IMR-90 (cell line): ENCODE data around the gene CALY. TPM values are rescaled to one million over a fixed set of nuclear protein-coding genes. Genes with fewer than 3 reads are reported as not detected.
A peak's percentile ranks its signal among the peaks of the same experiment; 100 is the strongest.

Experiments used
- ATAC-seq: fragments of 200-7000 bp; cut with Tn5 transposase; 2 replicates; pipeline ENCODE4 v1.9.1; 2020; ENCODE audit warnings: low read depth, mild to moderate bottlenecking, moderate library complexity
- BruUV-seq: library from RNA; stranded (reverse); fragments of 400-500 nt; replicated peaks from 2 replicates; lab custom pipeline; 2021; lab: Mats Ljungman, UMichigan
- CTCF ChIA-PET: fragments of 300-600 bp; formaldehyde crosslinking; extraction: SDS; loops from one replicate; lab custom pipeline; 2021; ENCODE audit warnings: antibody characterized with exemption; lab: Yijun Ruan, JAX
- POLR2A ChIA-PET: fragments of 300-600 bp; sonication (Branson Sonifier 250); formaldehyde crosslinking; loops from one replicate; lab custom pipeline; 2022; ENCODE audit warnings: antibody characterized with exemption; ENCODE audit not compliant: unreplicated experiment; lab: Charles Lee
- DNase-seq: peaks from one replicate; pipeline ENCODE4 v3.0.0; 2013
- H2AFZ ChIP-seq: replicated peaks from 2 replicates; pipeline ENCODE3; 2013; ENCODE audit warnings: low read length, mild to moderate bottlenecking; ENCODE audit not compliant: poor library complexity
- H2AK5ac ChIP-seq: 2 replicates; pipeline ENCODE4 v1.6.1; 2013; ENCODE audit warnings: low read depth, low read length, inconsistent platforms
- H2AK9ac ChIP-seq: replicated peaks from 2 replicates; pipeline ENCODE3; 2013; ENCODE audit warnings: mild to moderate bottlenecking, low read depth, low read length, moderate library complexity; ENCODE audit not compliant: poor library complexity
- H2BK120ac ChIP-seq: 2 replicates; pipeline ENCODE4 v1.6.1; 2013; ENCODE audit warnings: low read depth, low read length, inconsistent platforms
- H2BK15ac ChIP-seq: 3 replicates; pipeline ENCODE4 v1.6.1; 2013; ENCODE audit warnings: low read depth, low read length, inconsistent platforms
- H2BK20ac ChIP-seq: 2 replicates; pipeline ENCODE4 v1.6.1; 2013; ENCODE audit warnings: low read depth, mild to moderate bottlenecking, inconsistent platforms, low read length, moderate library complexity
- H2BK5ac ChIP-seq: 2 replicates; pipeline ENCODE4 v1.6.1; 2013; ENCODE audit warnings: mild to moderate bottlenecking, low read depth, low read length, inconsistent platforms; ENCODE audit not compliant: poor library complexity, severe bottlenecking
- H3K14ac ChIP-seq: replicated peaks from 2 replicates; pipeline ENCODE4 v1.6.1; 2013; ENCODE audit warnings: low read depth, low read length, inconsistent platforms
- H3K18ac ChIP-seq: 2 replicates; pipeline ENCODE4 v1.6.1; 2013; ENCODE audit warnings: low read depth, low read length, control low read depth
- H3K23ac ChIP-seq: 2 replicates; pipeline ENCODE4 v1.6.1; 2013; ENCODE audit warnings: low read depth, low read length, inconsistent platforms
- H3K27ac ChIP-seq: 2 replicates; pipeline ENCODE4 v1.5.1; 2013; ENCODE audit warnings: mild to moderate bottlenecking, control low read depth, low read length; ENCODE audit not compliant: insufficient read depth
- H3K27me3 ChIP-seq: 2 replicates; pipeline ENCODE4 v1.6.1; 2013; ENCODE audit warnings: low read length; ENCODE audit not compliant: control insufficient read depth, insufficient read depth
- H3K36me3 ChIP-seq: 2 replicates; pipeline ENCODE4 v1.6.1; 2013; ENCODE audit warnings: low read length, mixed read lengths; ENCODE audit not compliant: control insufficient read depth, insufficient read depth
- H3K4ac ChIP-seq: 2 replicates; pipeline ENCODE4 v1.6.1; 2013; ENCODE audit warnings: low read depth, low read length, inconsistent platforms
- H3K4me1 ChIP-seq: 2 replicates; pipeline ENCODE4 v1.6.1; 2013; ENCODE audit warnings: low read length, mixed read lengths; ENCODE audit not compliant: control insufficient read depth, insufficient read depth
- H3K4me2 ChIP-seq: 2 replicates; pipeline ENCODE4 v1.6.1; 2013; ENCODE audit warnings: low read depth, mild to moderate bottlenecking, control low read depth, low read length, moderate library complexity
- H3K4me3 ChIP-seq: 2 replicates; pipeline ENCODE4 v1.5.1; 2013; ENCODE audit warnings: low read depth, mild to moderate bottlenecking, control low read depth, low read length, moderate library complexity; ENCODE audit not compliant: insufficient read depth
- H3K56ac ChIP-seq: 2 replicates; pipeline ENCODE4 v1.6.1; 2013; ENCODE audit warnings: low read length, inconsistent platforms; ENCODE audit not compliant: insufficient read depth; ENCODE audit errors: extremely low read depth
- H3K79me1 ChIP-seq, 2 experiments: 2 replicates each; pipeline ENCODE4 v1.6.1; 2013; ENCODE audit warnings: low read length in 2 of 2, inconsistent platforms in 1 of 2, low read depth in 1 of 2
- H3K9ac ChIP-seq: 2 replicates; pipeline ENCODE4 v1.6.1; 2013; ENCODE audit warnings: low read depth, low read length, control low read depth
- H3K9me1 ChIP-seq: 2 replicates; pipeline ENCODE4 v1.6.1; 2013; ENCODE audit warnings: low read length, inconsistent platforms; ENCODE audit not compliant: insufficient read depth
- H3K9me3 ChIP-seq: 2 replicates; pipeline ENCODE4 v1.6.1; 2013; ENCODE audit warnings: low read length; ENCODE audit not compliant: control insufficient read depth, insufficient read depth
- H4K20me1 ChIP-seq: 2 replicates; pipeline ENCODE4 v1.6.1; 2013; ENCODE audit warnings: low read length, inconsistent platforms; ENCODE audit not compliant: insufficient read depth
- H4K5ac ChIP-seq: 2 replicates; pipeline ENCODE4 v1.6.1; 2013; ENCODE audit warnings: mild to moderate bottlenecking, low read depth, low read length, control low read depth
- H4K8ac ChIP-seq, 2 experiments: 2 replicates each; pipeline ENCODE4 v1.6.1; 2013; ENCODE audit warnings: low read depth in 2 of 2, low read length in 2 of 2, control low read depth in 1 of 2, inconsistent platforms in 1 of 2
- H4K91ac ChIP-seq: 2 replicates; pipeline ENCODE4 v1.6.1; 2013; ENCODE audit warnings: low read depth, low read length, inconsistent platforms; ENCODE audit not compliant: insufficient read depth
- BHLHE40 ChIP-seq: fragments of 150-350 bp; IDR thresholded peaks from 2 replicates; pipeline ENCODE4 v1.6.1; 2016; ENCODE audit warnings: mild to moderate bottlenecking, low read depth, low read length
- CHD1 ChIP-seq: IDR thresholded peaks from 2 replicates; pipeline ENCODE4 v1.6.1; 2012; ENCODE audit warnings: low read depth, low read length, improper control_type of control experiment
- FOS ChIP-seq: fragments of 150-350 bp; IDR thresholded peaks from 2 replicates; pipeline ENCODE4 v1.6.1; 2016; ENCODE audit warnings: low read depth, low read length
- MAFK ChIP-seq: IDR thresholded peaks from 2 replicates; pipeline ENCODE4 v1.6.1; 2012; ENCODE audit warnings: low read depth, low read length, improper control_type of control experiment
- MAZ ChIP-seq: IDR thresholded peaks from 2 replicates; pipeline ENCODE4 v1.6.1; 2012; ENCODE audit warnings: low read depth, mild to moderate bottlenecking, low read length, improper control_type of control experiment, moderate library complexity, borderline replicate concordance
- MXI1 ChIP-seq: IDR thresholded peaks from 2 replicates; pipeline ENCODE4 v1.6.1; 2012; ENCODE audit warnings: low read depth, mild to moderate bottlenecking, low read length, moderate library complexity, borderline replicate concordance
- POLR2A ChIP-seq: IDR thresholded peaks from 2 replicates; pipeline ENCODE4 v1.6.1; 2012; ENCODE audit warnings: mild to moderate bottlenecking, low read depth, low read length
- RCOR1 ChIP-seq: IDR thresholded peaks from 2 replicates; pipeline ENCODE4 v1.6.1; 2012; ENCODE audit warnings: mild to moderate bottlenecking, low read length, improper control_type of control experiment; ENCODE audit not compliant: insufficient replicate concordance
- SMC3 ChIP-seq: fragments of 150-350 bp; IDR thresholded peaks from 2 replicates; pipeline ENCODE4 v1.6.1; 2016; ENCODE audit warnings: low read depth, mild to moderate bottlenecking, antibody characterized with exemption, low read length, moderate library complexity
- WGBS, 2 experiments: methylation state at CpG; one replicate each; pipeline versions ENCODE4 v1.1.5 to v1.1.7; 2013; ENCODE audit warnings: missing lambda C conversion rate in 2 of 2; ENCODE audit not compliant: insufficient read length in 1 of 2; ENCODE audit errors: extremely low coverage in 2 of 2; 5-methylcytosine and 5-hydroxymethylcytosine counted together
- dilution Hi-C: fragments of 300-500 bp; cut with HindIII; formaldehyde crosslinking; loops from one replicate; pipeline ENCODE4 v1.14.3; 2018; ENCODE audit warnings: low sequenced_read_pairs; ENCODE audit not compliant: unreplicated experiment
- in situ Hi-C: fragments of 300-500 bp; cut with MboI; formaldehyde crosslinking; loops from 3 replicates; pipeline ENCODE4 v1.14.3; 2019; ENCODE audit warnings: low sequenced_read_pairs, inconsistent platforms, mixed read lengths
- intact Hi-C: fragments of 100-400 bp; cut with micrococcal nuclease; formaldehyde crosslinking; loops from 2 replicates; pipeline ENCODE4 v1.10.0; 2022
- polyA plus RNA-seq, 3 experiments: library from polyadenylated mRNA; depleted of rRNA; stranded (reverse); fragments of >200 nt; gene quantifications; 2 replicates each; pipeline ENCODE4 v1.2.3, GENCODE V29; 2012; ENCODE audit warnings: low replicate concordance in 1 of 3
- total RNA-seq: library from RNA; depleted of rRNA; stranded (reverse); fragments of >200 nt; gene quantifications from 2 replicates; pipeline ENCODE4 v1.2.3, GENCODE V29; 2012
- TF ChIP-seq, protein P1 (sequence below): conservative IDR thresholded peaks from 2 replicates; pipeline ENCODE4 v1.5.1; 2012; ENCODE audit warnings: mild to moderate bottlenecking, low read depth, low read length, improper control_type of control experiment

Gene CALY
- total and polyA plus RNA-seq, 2 of the 4 experiments (the other 2 are of a cell fraction), result 0.34 TPM; not detected in 1

DNA sequence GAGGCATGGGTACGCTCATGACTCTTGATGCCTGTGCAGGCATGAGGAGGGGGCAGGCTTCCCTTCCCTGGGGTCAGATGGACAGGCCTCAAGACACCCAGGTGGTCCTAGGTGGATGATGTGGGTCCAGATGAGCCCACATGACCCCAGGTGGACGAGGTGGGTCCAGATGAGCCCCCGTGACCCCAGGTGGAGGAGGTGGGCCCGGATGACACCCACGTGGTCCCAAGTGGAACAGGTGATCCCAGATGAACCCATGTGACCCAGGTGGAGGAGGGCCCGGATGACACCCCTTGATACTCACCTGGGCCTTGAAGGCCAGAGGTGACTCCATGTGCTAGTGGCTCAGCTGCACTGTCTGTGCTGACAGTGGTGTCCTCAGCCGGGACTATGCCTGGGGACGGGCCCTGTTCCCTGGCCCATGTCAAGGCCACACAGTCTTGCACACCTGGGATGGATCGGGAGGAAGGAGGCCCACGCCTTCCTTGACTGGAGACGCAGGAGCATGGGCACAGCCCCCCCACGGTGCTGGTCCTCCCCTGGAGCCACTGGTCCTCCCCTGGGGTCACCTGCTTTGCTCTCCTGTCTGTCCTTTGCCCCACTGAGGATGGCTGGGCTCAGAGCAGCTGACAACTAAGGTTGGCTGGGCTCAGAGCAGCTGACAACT lies 13.7 kb upstream of the CALY start:
- POLR2A ChIA-PET, result no interaction called here
- no TSS peak for BruUV-seq
- CTCF ChIA-PET, result no interaction called here

More for the DNA sequence above, 13.7 kb upstream of the CALY start:
- in situ Hi-C loops, result no loop called here
- H2AFZ ChIP-seq, result peak overlapping the region; percentile 58
- H3K9me1 ChIP-seq, result 0 out of 2 replicates have a peak, but pooled peaks cover 5% of the 10 kb centered on the region
- H2BK120ac ChIP-seq, result no peak overlapping the region
- H3K36me3 ChIP-seq, result peaks cover 2% of the 10 kb centered on the region; the same call in 1 of the 2 replicates
- H3K56ac ChIP-seq, result no peak overlapping the region
- H3K4me1 ChIP-seq, result no peaks in the 10 kb centered on the region
- H4K5ac ChIP-seq, result no peak overlapping the region
- no peak overlapping the region for H3K9ac ChIP-seq
- peaks cover 3% of the 10 kb centered on the region for H4K20me1 ChIP-seq
- H2AK9ac ChIP-seq, result peak overlapping the region; percentile 42
- no peak overlapping the region for H2BK5ac ChIP-seq
- H2BK15ac ChIP-seq, result no peak overlapping the region
- ATAC-seq (no peak), DNase-seq (no peak)
- dilution Hi-C loops, result no loop called here
- TF ChIP-seq MAZ, result no peak
- no peak for TF ChIP-seq MXI1
- no peak for TF ChIP-seq SMC3
- no peak for TF ChIP-seq BHLHE40
- TF ChIP-seq, protein P1, sequence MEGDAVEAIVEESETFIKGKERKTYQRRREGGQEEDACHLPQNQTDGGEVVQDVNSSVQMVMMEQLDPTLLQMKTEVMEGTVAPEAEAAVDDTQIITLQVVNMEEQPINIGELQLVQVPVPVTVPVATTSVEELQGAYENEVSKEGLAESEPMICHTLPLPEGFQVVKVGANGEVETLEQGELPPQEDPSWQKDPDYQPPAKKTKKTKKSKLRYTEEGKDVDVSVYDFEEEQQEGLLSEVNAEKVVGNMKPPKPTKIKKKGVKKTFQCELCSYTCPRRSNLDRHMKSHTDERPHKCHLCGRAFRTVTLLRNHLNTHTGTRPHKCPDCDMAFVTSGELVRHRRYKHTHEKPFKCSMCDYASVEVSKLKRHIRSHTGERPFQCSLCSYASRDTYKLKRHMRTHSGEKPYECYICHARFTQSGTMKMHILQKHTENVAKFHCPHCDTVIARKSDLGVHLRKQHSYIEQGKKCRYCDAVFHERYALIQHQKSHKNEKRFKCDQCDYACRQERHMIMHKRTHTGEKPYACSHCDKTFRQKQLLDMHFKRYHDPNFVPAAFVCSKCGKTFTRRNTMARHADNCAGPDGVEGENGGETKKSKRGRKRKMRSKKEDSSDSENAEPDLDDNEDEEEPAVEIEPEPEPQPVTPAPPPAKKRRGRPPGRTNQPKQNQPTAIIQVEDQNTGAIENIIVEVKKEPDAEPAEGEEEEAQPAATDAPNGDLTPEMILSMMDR, result no peak
- no peak for TF ChIP-seq RCOR1
- TF ChIP-seq POLR2A, result no peak
- TF ChIP-seq FOS, result no peak
- no peak for TF ChIP-seq MAFK
- no peak for TF ChIP-seq CHD1
- intact Hi-C loops, result no loop called here
- H4K91ac ChIP-seq, result no peak overlapping the region
- H3K18ac ChIP-seq, result no peak overlapping the region
- no peak overlapping the region for H2BK20ac ChIP-seq
- no peak overlapping the region for H3K4ac ChIP-seq
- H3K14ac ChIP-seq, result no peak overlapping the region
- H3K23ac ChIP-seq, result no peak overlapping the region
- 65% methylated on average over 6 of the region's 12 CpGs; no CpG with 5 or more reads in 1 of the 2 experiments for WGBS, 2 experiments
- H3K4me2 ChIP-seq, result no peak overlapping the region
- H3K79me1 ChIP-seq, result no peaks in the 10 kb centered on the region
- no peak overlapping the region for H3K4me3 ChIP-seq
- H3K9me3 ChIP-seq, result no peaks in the 10 kb centered on the region
- no peak overlapping the region for H3K27ac ChIP-seq
- no peak overlapping the region for H2AK5ac ChIP-seq
- peaks cover 4% of the 10 kb centered on the region; the same call in 1 of the 2 replicates for H3K27me3 ChIP-seq
- no peak overlapping the region for H4K8ac ChIP-seq
